Measurements from ENCODE around the gene SPTBN5.
A peak's percentile ranks its signal among the peaks of the same experiment; 100 is the strongest.

DNA sequence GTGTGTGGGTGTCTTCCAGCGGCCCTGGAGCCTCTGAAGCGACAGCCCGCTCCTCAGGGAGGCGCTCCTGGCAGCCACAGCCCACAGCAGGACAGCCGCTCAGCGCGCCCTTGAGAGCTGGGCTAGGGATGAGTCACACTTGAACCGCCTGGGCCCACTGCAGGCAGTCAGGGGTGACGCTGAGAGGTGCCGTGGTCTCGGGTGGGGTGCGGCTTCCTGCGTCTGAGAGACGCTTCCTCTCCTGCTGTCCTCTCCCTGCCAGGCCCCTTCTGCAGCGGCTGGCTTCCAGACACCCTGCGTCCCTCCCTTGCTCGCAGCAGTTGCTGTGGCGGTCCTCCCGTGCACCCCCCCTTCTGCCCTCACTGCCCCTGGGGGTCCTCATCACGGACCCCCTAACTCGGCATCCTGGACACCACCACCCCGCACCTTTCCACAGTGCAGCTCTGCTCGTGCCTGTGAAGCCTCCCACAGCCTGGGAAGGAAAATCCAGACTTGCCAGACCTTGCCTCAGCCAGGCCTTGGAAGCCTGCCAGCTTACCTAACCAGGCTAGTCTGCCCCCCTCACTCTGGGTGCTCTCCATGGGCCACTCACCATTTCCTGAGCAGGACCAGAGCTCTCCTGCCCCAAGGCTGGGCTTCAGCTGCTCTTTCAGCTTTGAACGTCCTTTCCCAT lies 1.1 kb upstream of the SPTBN5 start:
- no peak for TF ChIP-seq POLR2A (IDR thresholded peaks at IDR 0.05)
- TF ChIP-seq, protein P1, sequence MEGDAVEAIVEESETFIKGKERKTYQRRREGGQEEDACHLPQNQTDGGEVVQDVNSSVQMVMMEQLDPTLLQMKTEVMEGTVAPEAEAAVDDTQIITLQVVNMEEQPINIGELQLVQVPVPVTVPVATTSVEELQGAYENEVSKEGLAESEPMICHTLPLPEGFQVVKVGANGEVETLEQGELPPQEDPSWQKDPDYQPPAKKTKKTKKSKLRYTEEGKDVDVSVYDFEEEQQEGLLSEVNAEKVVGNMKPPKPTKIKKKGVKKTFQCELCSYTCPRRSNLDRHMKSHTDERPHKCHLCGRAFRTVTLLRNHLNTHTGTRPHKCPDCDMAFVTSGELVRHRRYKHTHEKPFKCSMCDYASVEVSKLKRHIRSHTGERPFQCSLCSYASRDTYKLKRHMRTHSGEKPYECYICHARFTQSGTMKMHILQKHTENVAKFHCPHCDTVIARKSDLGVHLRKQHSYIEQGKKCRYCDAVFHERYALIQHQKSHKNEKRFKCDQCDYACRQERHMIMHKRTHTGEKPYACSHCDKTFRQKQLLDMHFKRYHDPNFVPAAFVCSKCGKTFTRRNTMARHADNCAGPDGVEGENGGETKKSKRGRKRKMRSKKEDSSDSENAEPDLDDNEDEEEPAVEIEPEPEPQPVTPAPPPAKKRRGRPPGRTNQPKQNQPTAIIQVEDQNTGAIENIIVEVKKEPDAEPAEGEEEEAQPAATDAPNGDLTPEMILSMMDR (IDR thresholded peaks at IDR 0.05), result peak in 1 of 6 experiments; percentile 12
